ENCODE results near the gene ETS2.

ETS2 gene

GRCh38 chr21:38869946-38870345, 64.2 kb downstream of the ETS2 start:
- Histone ChIP-seq H2AK5ac (ENCODE audit: low read depth, low read length) (no peak overlapping the region), H3K79me1 (ENCODE audit: low read depth, low read length) (no peaks in the 10 kb centered on the region), H2BK5ac (ENCODE audit: low read length) (no peak overlapping the region), H2BK15ac (ENCODE audit: low read length) (no peak overlapping the region), H3K14ac (ENCODE audit: low read length) (no peak overlapping the region), H3K27ac (replicated peaks; ENCODE audit: low read length) (no peak overlapping the region), H3K4ac (ENCODE audit: low read length) (no peak overlapping the region), H3K4me1 (ENCODE audit: control insufficient read depth in 2 of 2, insufficient read depth in 1 of 2, low read depth in 1 of 2, low read length in 2 of 2) (no peaks in the 10 kb centered on the region), H3K4me3 (ENCODE audit: low read length in 2 of 2) (no peak overlapping the region), H3K18ac (ENCODE audit: low read length) (no peak overlapping the region), H3K9me3 (replicated peaks in 1 of 2; ENCODE audit: control insufficient read depth in 2 of 2, insufficient read depth in 1 of 2, low read depth in 1 of 2, low read length in 2 of 2) (no peaks in the 10 kb centered on the region), H4K91ac (ENCODE audit: low read depth, low read length, poor library complexity) (no peak overlapping the region), H2BK12ac (ENCODE audit: low read length) (no peak overlapping the region), H3K36me3 (replicated peaks in 1 of 2; ENCODE audit: control insufficient read depth in 2 of 2, insufficient read depth in 2 of 2, low read length in 2 of 2) (no peaks in the 10 kb centered on the region), H3K4me2 (ENCODE audit: insufficient read depth, low read length, poor library complexity, severe bottlenecking) (no peak overlapping the region), H2AFZ (ENCODE audit: low read length) (no peak overlapping the region), H3K23ac (ENCODE audit: low read depth, low read length, poor library complexity) (no peak overlapping the region), H3K9ac (ENCODE audit: low read depth, low read length, poor library complexity) (no peak overlapping the region), H4K8ac (ENCODE audit: low read depth, low read length) (no peak overlapping the region), H3K27me3 (ENCODE audit: control insufficient read depth in 3 of 3, insufficient read depth in 3 of 3, low read depth in 1 of 3, low read length in 3 of 3) (peaks cover 0 to 3% (median 0%) of the 10 kb centered on the region in 3 experiments), H2BK120ac (ENCODE audit: low read depth, low read length) (no peak overlapping the region)
- DNase-seq (ENCODE audit: low spot score) = no peak
- no CpG with 5 or more reads among the region's 3 CpGs for WGBS, 2 donors (ENCODE audit: extremely low coverage in 2 of 2, insufficient read length in 2 of 2, insufficient replicate concordance in 1 of 2)
